ENCODE data around the gene CST6.
A peak's percentile ranks its signal among the peaks of the same experiment; 100 is the strongest.

CST6 gene

DNA sequence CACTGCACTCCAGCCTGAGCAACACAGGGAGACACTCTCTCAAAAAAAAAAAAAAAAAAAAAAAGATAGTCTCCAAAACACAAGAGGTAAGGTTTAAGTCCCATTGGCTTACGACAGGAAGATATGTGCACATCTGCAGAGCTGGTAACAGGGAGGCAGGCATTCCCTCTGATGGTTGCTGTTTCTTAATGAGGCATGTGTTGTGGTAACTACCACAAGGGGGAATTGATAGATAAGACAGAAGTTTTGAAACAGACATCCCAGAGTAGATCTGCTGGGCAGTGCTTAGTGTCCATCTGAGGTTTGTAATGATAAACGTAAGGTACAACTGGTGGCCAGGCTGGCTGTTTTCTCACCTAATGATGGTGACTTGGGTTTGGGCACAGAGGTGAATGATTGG is 14.5 kb upstream of the CST6 start:
- TF ChIP-seq, protein P1, sequence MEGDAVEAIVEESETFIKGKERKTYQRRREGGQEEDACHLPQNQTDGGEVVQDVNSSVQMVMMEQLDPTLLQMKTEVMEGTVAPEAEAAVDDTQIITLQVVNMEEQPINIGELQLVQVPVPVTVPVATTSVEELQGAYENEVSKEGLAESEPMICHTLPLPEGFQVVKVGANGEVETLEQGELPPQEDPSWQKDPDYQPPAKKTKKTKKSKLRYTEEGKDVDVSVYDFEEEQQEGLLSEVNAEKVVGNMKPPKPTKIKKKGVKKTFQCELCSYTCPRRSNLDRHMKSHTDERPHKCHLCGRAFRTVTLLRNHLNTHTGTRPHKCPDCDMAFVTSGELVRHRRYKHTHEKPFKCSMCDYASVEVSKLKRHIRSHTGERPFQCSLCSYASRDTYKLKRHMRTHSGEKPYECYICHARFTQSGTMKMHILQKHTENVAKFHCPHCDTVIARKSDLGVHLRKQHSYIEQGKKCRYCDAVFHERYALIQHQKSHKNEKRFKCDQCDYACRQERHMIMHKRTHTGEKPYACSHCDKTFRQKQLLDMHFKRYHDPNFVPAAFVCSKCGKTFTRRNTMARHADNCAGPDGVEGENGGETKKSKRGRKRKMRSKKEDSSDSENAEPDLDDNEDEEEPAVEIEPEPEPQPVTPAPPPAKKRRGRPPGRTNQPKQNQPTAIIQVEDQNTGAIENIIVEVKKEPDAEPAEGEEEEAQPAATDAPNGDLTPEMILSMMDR (IDR thresholded peaks at IDR 0.05) = no peak

DNA sequence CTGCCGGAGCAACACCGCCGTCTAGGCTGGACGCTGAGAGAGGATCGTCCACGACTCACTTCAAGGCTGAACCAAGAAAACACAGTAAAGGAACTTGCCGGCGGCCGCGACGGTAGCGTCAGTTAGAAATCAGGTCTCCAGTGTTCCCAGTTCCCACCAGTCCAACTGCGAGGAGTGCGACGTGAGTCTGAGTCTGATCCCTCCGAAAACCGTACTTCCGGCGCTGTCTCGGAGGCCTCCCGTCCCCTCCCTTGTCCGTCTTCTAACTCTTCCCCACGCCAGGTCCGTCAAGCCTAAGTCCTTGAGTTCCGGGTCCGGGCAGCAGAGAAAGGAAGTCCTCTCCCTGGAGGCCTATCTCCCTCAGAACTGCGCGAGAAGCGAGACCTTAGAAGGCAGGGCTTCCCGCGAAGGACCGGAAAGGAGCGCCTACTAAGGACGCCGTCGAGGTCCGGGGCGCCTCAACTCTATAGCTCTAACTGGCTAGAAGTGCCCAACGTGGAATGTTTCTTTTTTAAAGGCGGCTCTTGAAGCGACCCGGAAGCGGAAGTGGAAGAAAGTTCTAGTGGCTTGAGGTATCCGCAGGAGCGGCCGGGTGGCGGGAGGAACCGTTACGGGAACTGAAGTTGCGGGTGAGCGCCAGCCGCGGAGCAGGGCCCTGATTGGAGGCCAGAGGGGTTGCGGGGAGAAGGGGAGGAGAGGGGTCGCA is 9.7 kb upstream of the CST6 start, which contains the start of the genes BANF1 and EIF1AD:
BANF1 (plus strand) TSS at position 562 of the 706 bp plus-strand sequence. CDS start 748 bp downstream, outside the sequence.
EIF1AD (minus strand) TSS at position 216 of the 706 bp plus-strand sequence. CDS start 1,768 bp downstream, outside the sequence.
- TF ChIP-seq, protein P1 (IDR thresholded peaks at IDR 0.05) = no peak

DNA sequence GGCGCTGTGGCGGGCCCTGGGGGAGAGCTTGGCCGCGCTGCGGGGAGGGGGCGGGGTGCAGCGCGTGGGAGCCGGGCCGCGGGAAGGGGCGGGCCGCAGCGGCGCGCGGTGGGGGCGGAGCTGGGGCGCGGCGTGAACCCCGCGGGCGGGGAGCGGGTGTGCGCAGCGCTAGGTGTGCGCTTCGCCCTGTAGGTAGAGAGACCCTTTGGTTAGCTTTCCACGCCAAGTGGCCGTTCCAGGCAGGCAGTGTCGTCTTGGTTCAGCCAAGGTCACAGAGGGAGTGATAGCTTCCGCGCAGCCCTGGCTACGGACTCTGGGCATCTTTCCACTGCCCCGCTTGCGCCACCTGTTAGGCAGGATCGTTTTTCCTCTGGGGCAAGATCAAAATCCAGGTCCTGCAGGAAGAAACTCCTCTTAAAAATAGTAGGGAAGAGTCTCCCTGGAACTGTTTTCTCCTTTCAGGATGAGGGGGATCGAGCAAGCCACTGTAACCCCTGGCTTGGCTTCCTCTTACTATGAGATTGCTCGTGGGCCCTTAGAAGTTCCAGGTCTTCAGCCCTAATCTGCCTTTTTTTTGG is 9.1 kb upstream of the CST6 start:
- TF ChIP-seq, protein P1 (IDR thresholded peaks at IDR 0.05) = peak; percentile 42; the same call in 1 of the 2 replicates

DNA sequence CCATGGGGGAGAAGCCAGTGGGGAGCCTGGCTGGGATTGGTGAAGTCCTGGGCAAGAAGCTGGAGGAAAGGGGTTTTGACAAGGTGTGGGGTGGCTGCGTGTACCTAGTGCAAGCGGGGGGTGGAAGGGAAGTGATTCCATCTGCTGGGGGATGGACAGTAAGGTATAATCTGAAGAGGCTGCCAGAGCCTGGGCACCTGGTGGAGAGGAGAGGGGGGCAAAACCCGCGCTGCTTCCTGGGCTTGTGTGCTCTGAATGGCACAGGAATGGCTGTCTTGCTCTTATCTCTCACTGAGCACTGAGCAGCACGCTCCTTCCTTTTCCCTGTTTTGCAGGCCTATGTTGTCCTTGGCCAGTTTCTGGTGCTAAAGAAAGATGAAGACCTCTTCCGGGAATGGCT is 8.5 kb upstream of the CST6 start:
- TF ChIP-seq, protein P1 (IDR thresholded peaks at IDR 0.05) = no peak

DNA sequence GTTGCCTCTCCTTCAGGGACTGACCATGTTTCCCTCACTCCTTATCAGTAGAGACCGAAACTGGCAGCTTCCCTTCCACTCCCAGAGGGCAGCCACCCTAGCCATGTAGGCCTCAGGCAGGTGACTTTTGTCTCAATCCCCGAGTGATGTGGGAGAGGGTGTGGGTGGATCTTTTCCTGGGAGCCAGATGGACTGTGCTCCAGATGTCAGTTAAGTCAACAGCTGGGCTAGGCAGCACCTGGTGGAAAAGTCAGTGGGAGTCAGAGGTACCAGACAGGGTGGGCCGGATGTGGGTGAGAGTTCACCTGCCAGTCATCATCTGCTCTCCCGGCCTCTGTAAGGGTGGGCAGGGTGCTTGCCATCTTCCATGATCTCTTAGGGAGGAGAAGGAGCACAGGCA is 7.6 kb upstream of the CST6 start:
- TF ChIP-seq, protein P1 (IDR thresholded peaks at IDR 0.05) = no peak

DNA sequence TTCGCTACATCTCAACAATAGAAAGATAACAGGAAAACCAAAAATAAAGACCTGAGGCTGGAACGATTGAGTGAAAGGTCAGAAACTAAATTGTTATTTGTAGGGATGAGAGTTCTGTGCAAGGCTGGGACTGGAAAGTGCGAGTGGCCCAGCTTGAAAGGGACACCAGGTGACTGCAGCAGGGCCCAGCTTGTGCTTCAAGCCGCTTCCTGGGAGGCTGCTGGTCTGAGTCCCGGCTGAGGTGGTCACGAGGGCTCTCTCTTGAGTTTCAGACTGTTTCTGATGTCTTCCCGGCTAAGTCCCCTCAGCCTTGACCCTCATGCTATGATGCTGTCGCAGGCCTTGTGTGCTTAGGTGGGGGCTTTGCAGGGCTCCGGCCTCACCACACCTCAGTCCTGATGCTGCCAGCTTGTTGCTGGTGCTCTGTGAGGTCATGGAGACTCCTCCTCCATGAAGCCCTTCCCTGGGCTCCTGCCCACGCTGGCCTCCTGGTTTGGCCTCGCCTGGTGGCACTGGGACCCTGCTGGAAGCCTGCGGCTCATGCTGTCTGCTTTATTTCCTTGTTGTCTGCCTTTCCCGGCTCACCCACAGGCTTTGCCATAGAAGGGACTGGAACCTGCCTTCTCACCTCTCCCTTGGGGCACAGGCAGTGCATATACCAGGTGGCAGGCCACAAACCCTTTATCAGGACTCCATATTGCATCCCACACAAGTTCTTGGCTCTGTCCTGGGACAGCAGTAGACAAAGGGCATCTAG is 5.5 kb upstream of the CST6 start:
- TF ChIP-seq, protein P1 (IDR thresholded peaks at IDR 0.05) = no peak

DNA sequence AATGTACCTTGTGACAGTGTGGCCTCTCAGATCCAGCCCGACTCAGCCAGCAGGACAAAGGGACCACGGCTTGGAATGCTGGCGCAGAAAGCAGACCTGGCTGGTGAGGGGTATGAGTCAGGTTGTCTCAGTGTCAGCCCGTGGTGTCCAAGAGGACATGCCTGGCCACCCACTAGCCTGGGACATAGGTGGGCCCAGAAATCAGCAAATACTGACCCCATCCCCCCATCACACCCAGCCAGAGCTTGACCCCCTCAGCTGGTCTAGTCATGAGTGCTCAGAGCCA is 5.0 kb upstream of the CST6 start:
- TF ChIP-seq, protein P1 (IDR thresholded peaks at IDR 0.05) = no peak

Data from LNCAP (cell line).